Activated naive CD8-positive, alpha-beta T cell treated with anti-CD3 and anti-CD28 coated beads, Interleukin-2, amount 10 ng/mL, durations not matched to agents 7 days and 5 days (primary cell): ENCODE data around the gene TDRKH. TPM values are rescaled to one million over a fixed set of nuclear protein-coding genes. Genes with fewer than 3 reads are reported as not detected.
"Not testable (repeated sequence)": the region's sequence is repeated elsewhere in the genome, so short reads cannot be mapped to it uniquely, and the experiment has no call there.

ENCODE experiments used
- ATAC-seq: fragments of 150-1000 bp; cut with Tn5 transposase; one replicate; pipeline ENCODE4 v1.10.0; 2021; ENCODE audit warnings: low read depth, moderate library complexity
- POLR2A ChIA-PET: fragments of 350-600 bp; sonication (Branson Sonifier 250); formaldehyde crosslinking; loops from one replicate; lab custom pipeline; 2021; ENCODE audit warnings: antibody characterized with exemption; lab: Charles Lee
- DNase-seq: peaks from one replicate; pipeline ENCODE4 v3.0.0; 2021
- H3K27ac Mint-ChIP-seq: one replicate; pipeline ENCODE4 v1.8.0; 2022; ENCODE audit warnings: mild to moderate bottlenecking, mixed read lengths
- H3K27me3 Mint-ChIP-seq: one replicate; pipeline ENCODE4 v1.8.0; 2022; ENCODE audit warnings: mild to moderate bottlenecking, moderate library complexity, mixed read lengths
- H3K36me3 Mint-ChIP-seq: one replicate; pipeline ENCODE4 v1.8.0; 2021; ENCODE audit warnings: mild to moderate bottlenecking, mixed read lengths
- H3K4me1 Mint-ChIP-seq: one replicate; pipeline ENCODE4 v1.8.0; 2021; ENCODE audit warnings: mixed read lengths
- H3K4me3 Mint-ChIP-seq: one replicate; pipeline ENCODE4 v1.8.0; 2022; ENCODE audit warnings: mild to moderate bottlenecking, moderate library complexity, mixed read lengths
- H3K9me3 Mint-ChIP-seq: one replicate; pipeline ENCODE4 v1.8.0; 2021; ENCODE audit warnings: mixed read lengths
- total RNA-seq, 2 experiments: library from RNA; stranded (reverse); gene quantifications; one replicate each; pipeline ENCODE4 v1.2.3, GENCODE V29; 2021

The TDRKH gene
- total RNA-seq, 2 experiments from 2014 or later: 15.9 to 16.1 TPM

DNA sequence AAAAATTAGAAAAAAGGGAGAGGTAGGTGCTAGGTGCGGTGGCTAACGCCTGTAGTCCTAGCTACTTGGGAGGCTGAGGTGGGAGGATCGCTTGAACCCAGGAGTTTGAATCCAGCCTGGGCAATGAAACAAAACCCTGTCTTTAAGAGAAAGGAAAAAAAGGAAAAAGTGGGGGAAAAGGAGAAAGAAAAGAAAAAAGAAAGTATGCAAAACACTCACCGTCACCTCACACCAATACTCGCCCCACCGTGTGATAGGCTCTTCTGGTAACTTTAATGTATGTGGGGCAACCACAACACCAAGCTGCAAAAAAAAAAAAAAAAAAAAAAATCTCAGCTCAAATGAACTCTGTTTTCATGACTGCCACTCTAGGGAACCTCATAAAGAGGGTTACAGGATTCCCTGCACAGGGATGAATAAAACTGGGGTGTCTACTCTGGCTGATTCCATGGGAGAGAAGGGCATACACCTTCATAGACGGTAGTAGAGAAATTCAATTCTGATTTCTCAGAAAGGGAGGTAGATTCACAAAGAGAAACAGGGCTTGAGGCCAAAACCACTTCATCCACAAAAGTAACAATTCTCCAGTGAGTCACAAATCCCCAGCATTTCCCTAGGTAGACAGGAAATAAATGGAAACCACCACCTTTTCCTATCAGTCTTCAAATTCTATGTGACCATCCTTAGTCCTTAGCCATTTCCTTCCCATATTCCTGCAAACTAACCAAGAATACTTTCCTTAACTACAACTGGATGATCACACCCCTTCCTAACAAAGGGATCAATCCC, 29.5 kb downstream of the TDRKH start:
- Mint-ChIP-seq H3K27me3 (no peaks in the 10 kb centered on the region), H3K4me1 (peaks cover 17% of the 10 kb centered on the region), H3K27ac (no peak overlapping the region), H3K4me3 (no peak overlapping the region), H3K36me3 (peaks cover 13% of the 10 kb centered on the region), H3K9me3 (no peaks in the 10 kb centered on the region)
- POLR2A ChIA-PET: interaction anchor here (0.6 kb wide), 2 partner anchors 214 to 233 kb away, joined by 4 read pairs; no protein-coding TSS in a partner anchor
- ATAC-seq (no peak), DNase-seq (no peak)

DNA sequence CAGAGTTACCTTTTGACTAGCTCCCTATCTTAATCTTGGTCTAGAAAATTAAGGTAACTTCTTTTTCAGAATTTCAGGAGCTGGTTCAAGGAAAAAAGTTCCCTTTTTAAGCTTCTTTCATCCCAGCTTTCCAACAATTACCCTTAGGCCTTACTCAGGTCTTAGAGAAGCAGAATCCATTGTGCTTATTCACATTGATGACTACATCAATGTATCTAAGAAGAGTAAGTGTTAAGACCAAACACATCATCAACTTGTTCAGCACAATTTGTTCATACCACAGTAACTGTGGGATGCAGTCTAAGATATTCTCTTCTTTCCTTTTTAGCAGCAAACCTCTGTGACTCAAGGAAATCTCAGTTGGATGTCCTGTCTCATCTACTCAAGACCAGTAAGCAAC, 31.1 kb downstream of the TDRKH start:
- no peak overlapping the region for H3K27ac Mint-ChIP-seq
- POLR2A ChIA-PET: no interaction called here

DNA sequence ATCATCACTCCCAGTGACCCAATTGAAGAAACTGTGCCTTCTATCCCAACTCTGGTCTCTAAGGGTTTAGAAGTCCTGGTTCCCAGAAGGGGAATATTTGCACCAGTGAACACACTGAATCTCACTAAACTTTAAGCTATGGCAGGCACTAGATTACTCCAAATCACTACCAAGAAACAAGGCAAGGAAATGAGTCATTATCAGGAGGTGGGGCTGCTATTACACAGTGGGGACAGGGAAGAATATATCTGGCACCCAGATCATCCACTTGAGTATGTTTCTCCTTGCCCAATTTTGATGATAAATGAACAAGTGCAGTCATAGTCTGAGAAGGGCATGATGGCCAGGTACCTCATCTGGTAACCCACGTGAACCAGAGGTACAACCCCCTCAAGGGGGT, 34.0 kb downstream of the TDRKH start:
- Mint-ChIP-seq H3K27me3 (peaks cover 2% of the 10 kb centered on the region), H3K27ac (peak overlapping the region; percentile 10), H3K4me3 (no peak overlapping the region), H3K4me1 (peaks cover 2% of the 10 kb centered on the region), H3K9me3 (no peaks in the 10 kb centered on the region), H3K36me3 (peaks cover 11% of the 10 kb centered on the region)
- POLR2A ChIA-PET: no interaction called here
- DNase-seq (no peak), ATAC-seq (no peak)

More for the DNA sequence above, 31.1 kb downstream of the TDRKH start:
- ATAC-seq: no peak
- Mint-ChIP-seq H3K4me3 (no peak overlapping the region), H3K9me3 (no peaks in the 10 kb centered on the region), H3K36me3 (peaks cover 13% of the 10 kb centered on the region), H3K27me3 (no peaks in the 10 kb centered on the region), H3K4me1 (peaks cover 15% of the 10 kb centered on the region)
- no peak for DNase-seq

DNA sequence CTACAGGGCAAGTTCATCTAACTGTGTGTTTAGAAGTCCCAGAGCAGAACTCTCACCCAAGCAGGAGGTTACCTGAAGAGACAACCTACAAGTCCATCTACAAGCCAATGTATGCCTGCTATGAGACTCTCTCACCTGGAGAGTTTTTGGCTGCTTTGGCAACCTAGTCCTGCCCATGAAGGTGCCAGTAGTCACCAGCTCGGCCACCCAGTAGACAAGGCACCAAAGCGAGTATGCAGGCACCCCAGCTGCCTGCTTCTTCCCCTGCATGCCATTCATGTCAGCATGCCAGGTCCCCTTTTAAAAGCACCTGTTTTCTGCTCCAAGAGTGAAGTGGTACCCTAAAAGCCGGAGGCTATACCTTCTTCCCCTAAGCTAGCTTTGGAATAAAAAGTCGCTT, 48.8 kb downstream of the TDRKH start:
- POLR2A ChIA-PET: no interaction called here
- H3K27ac Mint-ChIP-seq: no peak overlapping the region
- ATAC-seq: no peak

DNA sequence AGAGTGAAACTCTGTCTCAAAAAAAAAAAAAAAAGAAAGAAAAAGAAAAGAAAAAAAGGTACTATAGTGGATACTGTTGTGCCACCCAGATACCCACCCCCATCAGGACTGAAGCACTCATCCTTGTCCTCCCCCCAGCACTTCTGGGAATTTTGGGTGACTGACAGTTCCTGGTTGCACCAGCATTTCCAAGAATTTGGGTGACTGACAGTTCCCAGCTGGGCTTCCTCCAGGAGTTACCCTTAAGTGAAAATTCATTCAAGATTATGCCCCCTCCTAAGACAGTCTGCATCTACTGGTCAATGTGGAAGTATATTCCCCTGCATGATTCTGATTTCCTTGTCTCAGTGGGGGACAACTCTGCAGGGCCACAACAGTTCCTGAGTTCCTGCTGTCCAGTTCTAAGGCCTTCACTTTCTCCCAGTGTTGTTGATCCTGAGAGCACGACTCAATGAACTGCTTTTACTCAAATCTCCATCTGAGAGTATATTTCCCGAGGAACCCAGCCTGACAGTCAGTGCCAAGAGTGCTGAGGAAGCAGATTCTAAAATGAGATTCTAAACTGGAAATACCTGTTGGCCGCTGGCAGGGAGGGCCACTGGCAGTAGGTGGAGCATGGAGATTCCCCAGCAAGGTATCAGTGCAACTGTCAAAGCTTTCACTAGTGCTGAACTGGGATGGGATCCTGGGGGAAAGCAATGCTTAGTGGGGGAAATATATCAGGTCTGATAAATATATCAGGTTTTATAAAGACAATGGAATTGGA, 50.5 kb downstream of the TDRKH start:
- peaks cover 6% of the 10 kb centered on the region for H3K4me1 Mint-ChIP-seq
- peaks cover 2% of the 10 kb centered on the region for H3K36me3 Mint-ChIP-seq
- peaks cover 27% of the 10 kb centered on the region for H3K27me3 Mint-ChIP-seq
- DNase-seq (no peak), ATAC-seq (no peak)
- H3K9me3 Mint-ChIP-seq: peaks cover 13% of the 10 kb centered on the region
- POLR2A ChIA-PET: no interaction called here
- H3K27ac Mint-ChIP-seq: no peak overlapping the region
- H3K4me3 Mint-ChIP-seq: no peak overlapping the region

More for the DNA sequence above, 48.8 kb downstream of the TDRKH start:
- peaks cover 2% of the 10 kb centered on the region for H3K36me3 Mint-ChIP-seq
- DNase-seq: no peak
- no peak overlapping the region for H3K4me3 Mint-ChIP-seq
- peaks cover 13% of the 10 kb centered on the region for H3K9me3 Mint-ChIP-seq
- peaks cover 6% of the 10 kb centered on the region for H3K4me1 Mint-ChIP-seq
- peaks cover 40% of the 10 kb centered on the region for H3K27me3 Mint-ChIP-seq

DNA sequence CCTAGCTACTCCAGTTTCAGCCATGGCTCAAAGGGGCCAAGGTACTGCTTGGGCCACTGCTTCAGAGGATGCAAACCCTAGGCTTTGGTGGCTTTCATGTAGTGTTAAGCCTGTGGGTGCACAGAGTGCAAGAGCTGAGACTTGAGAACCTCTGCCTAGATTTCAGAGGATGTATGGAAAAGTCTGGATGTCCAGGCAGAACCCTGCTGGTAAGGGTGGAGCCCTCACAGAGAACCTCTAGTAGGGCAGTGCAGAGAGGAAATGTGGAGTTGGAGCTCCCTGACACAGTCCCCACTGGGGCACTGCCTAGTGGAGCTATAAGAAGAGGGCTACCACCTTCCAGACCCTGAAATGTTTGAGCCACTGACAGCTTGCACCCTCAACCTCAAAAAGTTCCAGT, 52.8 kb downstream of the TDRKH start:
- POLR2A ChIA-PET: no interaction called here
- H3K36me3 Mint-ChIP-seq: peaks cover 2% of the 10 kb centered on the region
- H3K27me3 Mint-ChIP-seq: peaks cover 18% of the 10 kb centered on the region
- H3K4me3 Mint-ChIP-seq: no peak overlapping the region
- H3K4me1 Mint-ChIP-seq: peaks cover 11% of the 10 kb centered on the region
- peaks cover 13% of the 10 kb centered on the region for H3K9me3 Mint-ChIP-seq
- H3K27ac Mint-ChIP-seq: no peak overlapping the region
- ATAC-seq (no peak), DNase-seq (no peak)

DNA sequence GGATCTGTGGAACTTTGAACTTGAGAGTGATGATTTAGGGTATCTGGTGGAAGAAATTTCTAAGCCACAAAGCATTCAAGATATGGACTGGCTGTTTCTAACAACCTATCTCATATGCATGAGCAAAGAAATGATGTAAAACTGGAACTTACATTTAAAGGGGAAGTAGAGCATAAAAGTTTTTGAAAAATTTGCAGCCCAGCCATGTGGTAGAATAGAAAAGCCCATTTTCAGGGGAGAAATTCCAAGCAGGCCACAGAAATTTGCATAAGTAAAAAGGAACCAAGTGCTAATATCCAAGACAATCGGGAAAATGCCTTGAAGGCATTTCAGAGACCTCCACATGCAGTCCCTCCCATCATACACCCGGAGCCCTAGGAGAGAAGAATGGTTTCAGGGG, 53.3 kb downstream of the TDRKH start:
- Mint-ChIP-seq H3K27ac (no peak overlapping the region), H3K9me3 (peaks cover 13% of the 10 kb centered on the region), H3K4me3 (no peak overlapping the region), H3K4me1 (peaks cover 11% of the 10 kb centered on the region), H3K27me3 (peaks cover 15% of the 10 kb centered on the region), H3K36me3 (peaks cover 2% of the 10 kb centered on the region)
- DNase-seq: no peak
- ATAC-seq: no peak
- POLR2A ChIA-PET: no interaction called here

DNA sequence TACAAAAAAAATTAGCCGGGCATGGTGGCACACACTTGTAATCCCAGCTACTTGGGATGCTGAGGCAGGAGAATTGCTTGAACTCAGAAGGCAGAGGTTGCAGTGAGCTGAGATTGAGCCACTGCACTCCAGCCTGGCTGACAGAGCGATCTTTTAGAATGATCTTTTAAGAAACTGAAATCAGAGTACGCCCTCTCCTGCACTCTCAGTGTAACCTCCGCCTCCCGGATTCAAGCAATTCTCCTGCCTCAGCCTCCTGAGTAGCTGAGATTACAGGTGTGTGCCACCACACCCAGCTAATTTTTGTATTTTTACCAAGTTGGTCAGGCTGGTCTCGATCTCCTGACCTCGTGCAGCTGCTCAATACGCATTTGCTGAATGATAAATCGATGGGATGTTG, 56.3 kb downstream of the TDRKH start:
- H3K4me3 Mint-ChIP-seq, POLR2A ChIA-PET, H3K4me1 Mint-ChIP-seq, ATAC-seq, H3K36me3 Mint-ChIP-seq, H3K27ac Mint-ChIP-seq, DNase-seq: not testable (repeated sequence)
- Mint-ChIP-seq H3K27me3 (peaks cover 15% of the 10 kb centered on the region), H3K9me3 (peaks cover 13% of the 10 kb centered on the region)

DNA sequence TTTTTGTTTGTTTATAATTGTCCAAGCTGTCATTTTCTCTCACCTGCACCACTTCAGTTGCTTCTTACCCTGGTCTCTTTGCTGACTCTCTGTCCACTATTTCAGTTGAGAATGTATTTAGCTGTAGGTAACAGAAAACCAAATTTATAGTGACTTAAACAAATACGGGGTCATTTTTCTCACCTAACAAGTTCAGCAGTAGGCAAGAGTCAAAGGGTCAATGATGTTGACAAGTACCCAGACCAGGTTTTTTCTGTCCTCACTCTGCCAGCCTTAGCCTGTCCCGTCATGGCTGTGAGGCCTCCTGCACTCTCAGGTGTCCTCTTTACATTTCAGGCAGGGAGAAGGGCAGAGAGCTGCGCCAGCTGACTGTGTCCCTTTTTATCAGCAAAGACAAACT, 57.2 kb downstream of the TDRKH start:
- H3K36me3 Mint-ChIP-seq: peaks cover 2% of the 10 kb centered on the region
- no peak for DNase-seq
- H3K27ac Mint-ChIP-seq: no peak overlapping the region
- POLR2A ChIA-PET: no interaction called here
- H3K27me3 Mint-ChIP-seq: peaks cover 20% of the 10 kb centered on the region
- no peak for ATAC-seq
- peaks cover 9% of the 10 kb centered on the region for H3K9me3 Mint-ChIP-seq
- no peak overlapping the region for H3K4me3 Mint-ChIP-seq
- peaks cover 5% of the 10 kb centered on the region for H3K4me1 Mint-ChIP-seq

DNA sequence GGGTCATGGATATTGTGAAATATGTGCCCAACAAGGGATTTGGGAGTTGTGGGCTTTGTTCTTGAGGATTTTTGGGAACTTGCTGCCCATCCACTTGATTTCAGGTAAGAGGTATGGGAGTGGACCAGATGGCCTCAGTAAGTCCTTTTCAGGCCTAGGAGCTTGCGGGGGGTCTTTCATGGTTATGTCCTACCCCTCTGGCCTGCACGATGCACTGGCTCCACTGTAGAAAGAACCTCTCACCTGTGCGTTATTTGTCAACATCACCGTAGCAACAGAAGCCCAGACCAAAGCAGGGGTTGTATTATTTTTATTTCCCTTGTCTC, 60.4 kb downstream of the TDRKH start:
- H3K4me1 Mint-ChIP-seq: peaks cover 7% of the 10 kb centered on the region
- POLR2A ChIA-PET: no interaction called here
- DNase-seq (no peak), ATAC-seq (no peak)
- H3K27me3 Mint-ChIP-seq: peaks cover 35% of the 10 kb centered on the region
- H3K27ac Mint-ChIP-seq: no peak overlapping the region
- H3K9me3 Mint-ChIP-seq: no peaks in the 10 kb centered on the region
- H3K4me3 Mint-ChIP-seq: no peak overlapping the region
- no peaks in the 10 kb centered on the region for H3K36me3 Mint-ChIP-seq

DNA sequence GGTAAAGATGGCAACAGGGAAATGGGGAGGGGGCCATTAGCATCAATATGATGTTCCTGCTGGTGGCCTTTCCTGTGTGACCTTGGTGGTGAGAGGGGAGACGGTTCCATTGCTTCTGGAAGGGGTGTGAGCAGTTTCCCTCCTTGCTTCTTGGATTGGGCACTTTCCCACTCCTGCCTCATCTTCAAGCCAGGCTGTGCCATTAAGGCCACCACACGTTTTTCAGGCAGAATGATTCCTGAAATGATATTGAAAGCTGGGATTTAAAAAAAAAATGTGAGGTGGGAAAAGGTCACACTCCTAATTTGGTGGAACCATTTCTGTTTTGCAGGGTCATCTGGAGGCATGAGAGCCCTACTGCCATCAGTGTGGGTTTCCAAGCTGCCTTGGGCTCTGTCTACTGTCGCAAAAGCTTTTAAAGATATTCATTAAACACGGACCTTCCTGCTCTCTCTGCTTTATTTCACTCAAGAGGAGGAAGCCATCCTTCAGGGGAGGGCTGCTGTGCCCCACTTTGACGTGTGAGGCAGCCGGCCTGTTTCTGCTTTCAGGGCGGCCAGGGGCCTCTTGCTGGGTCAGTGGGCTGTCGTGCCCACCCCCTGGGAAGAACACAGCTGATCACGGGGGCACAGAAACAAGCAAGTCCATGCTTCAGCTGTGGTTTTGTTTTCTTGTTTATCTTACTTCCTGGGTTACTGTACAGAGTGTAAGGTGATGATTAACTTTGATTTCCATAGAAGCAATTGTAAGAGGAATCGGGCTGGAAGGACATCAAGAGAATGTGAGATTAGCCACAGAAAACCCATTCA, 60.9 kb downstream of the TDRKH start:
- H3K9me3 Mint-ChIP-seq: no peaks in the 10 kb centered on the region
- no peak for DNase-seq
- peaks cover 5% of the 10 kb centered on the region for H3K4me1 Mint-ChIP-seq
- peaks cover 39% of the 10 kb centered on the region for H3K27me3 Mint-ChIP-seq
- H3K4me3 Mint-ChIP-seq: no peak overlapping the region
- H3K27ac Mint-ChIP-seq: no peak overlapping the region
- POLR2A ChIA-PET: no interaction called here
- no peak for ATAC-seq
- no peaks in the 10 kb centered on the region for H3K36me3 Mint-ChIP-seq

DNA sequence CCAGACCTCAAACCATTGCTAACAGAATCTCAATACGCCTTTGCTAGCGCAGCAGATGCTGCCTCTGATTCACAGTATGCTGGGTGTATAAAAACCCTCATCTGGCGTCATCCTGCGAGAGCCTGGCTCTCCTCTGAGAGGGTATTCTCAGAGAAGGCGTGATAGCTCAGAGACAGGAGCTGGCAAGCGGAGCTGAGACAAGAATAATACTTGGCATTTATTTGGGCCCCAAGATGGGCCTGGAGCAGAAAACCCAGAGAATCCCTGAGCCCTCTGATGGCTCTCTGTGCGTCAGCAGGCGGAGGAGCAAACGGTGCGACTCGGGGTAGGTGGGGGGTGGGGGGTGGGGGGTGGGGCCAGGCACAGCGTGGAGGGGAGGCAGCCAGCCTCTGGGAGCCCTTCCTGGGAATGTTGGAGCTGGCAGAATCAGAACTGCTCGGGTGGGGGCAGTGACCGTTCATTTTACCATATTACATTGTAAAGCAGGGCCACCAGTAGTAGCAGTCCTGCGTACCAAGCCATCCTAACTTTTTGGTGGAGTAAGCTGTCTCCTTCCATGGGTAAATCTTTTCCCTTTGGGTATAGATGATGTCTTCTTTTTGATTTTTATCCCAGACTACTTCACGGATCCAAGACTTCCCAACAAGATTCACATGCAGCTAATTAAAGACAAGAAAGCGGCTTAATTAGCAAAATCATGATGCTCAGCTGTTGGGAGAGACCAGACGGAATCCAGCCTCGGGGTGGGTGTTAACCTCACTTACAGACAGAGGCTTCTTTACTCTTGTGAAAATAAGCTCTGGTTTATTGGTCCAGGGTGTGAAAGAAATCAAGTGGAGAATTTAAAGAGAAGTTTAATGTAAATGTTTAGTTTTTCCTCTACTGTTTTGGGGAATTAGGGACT, 61.9 kb downstream of the TDRKH start:
- H3K27me3 Mint-ChIP-seq: peaks cover 47% of the 10 kb centered on the region
- no peaks in the 10 kb centered on the region for H3K36me3 Mint-ChIP-seq
- no peak overlapping the region for H3K4me3 Mint-ChIP-seq
- no peak overlapping the region for H3K27ac Mint-ChIP-seq
- no peaks in the 10 kb centered on the region for H3K9me3 Mint-ChIP-seq
- POLR2A ChIA-PET: no interaction called here
- DNase-seq (no peak), ATAC-seq (no peak)
- H3K4me1 Mint-ChIP-seq: peaks cover 4% of the 10 kb centered on the region
